GM19240 (cell line): ENCODE measurements around the gene USP8.

ENCODE experiments used
- DNase-seq: peaks from one replicate; pipeline ENCODE4 v3.0.0; 2011; ENCODE audit warnings: low spot score; ENCODE audit not compliant: insufficient read length

USP8 gene

DNA sequence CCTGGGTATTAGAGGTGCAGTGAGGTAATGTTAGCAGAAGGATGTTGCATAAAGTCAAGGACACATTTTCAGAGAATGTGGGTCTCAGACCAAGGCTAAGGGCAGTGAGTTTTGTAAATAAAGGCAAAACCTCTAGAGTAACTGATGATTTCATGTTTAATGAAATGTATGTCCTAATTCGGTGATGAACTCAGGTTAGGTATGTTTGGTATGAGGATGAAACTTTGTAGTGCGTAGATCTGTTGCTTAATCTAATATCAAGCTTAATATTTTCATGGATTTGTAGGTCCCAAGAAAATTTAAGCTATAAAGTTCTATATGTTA lies 118.6 kb downstream of the USP8 start:
- no peak for DNase-seq

DNA sequence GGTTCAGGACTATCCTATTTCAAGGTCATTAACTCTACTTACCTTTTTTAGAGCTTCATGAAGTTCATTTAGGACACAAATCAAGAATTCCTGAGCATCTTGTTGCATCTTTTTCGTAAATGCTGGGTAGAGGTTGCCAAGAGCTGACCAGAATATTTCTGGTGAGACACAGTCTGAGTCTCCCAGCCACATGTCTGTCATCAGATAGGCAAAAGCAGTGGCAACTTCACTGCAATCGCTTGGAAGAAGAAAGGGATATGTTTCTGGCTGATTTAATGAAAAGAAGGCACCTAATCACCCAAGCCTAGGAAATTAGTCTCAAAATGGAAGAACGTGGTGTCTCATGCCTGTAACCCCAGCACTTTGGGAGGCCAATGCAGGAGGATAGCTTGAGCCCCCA lies 119.4 kb downstream of the USP8 start:
- DNase-seq, result no peak

DNA sequence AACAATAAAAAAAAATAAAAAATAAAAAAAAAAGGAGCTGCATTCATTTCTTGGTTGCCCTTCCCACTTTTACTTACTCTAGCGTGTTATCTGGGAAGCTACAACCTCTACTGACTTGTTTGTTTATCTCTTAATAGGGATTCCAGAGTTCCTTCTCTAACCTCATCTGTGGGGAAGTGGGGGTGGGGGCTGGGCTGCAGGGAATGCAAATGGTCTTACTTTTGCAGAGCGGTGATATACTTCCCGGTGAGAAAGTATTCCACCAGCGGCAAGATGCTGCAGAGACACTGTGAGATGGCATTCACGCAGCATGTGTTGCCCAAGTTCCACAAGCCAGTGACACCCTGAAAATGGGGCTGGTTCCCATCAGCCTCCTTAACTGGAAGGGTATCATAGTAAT lies 120.2 kb downstream of the USP8 start:
- no peak for DNase-seq

DNA sequence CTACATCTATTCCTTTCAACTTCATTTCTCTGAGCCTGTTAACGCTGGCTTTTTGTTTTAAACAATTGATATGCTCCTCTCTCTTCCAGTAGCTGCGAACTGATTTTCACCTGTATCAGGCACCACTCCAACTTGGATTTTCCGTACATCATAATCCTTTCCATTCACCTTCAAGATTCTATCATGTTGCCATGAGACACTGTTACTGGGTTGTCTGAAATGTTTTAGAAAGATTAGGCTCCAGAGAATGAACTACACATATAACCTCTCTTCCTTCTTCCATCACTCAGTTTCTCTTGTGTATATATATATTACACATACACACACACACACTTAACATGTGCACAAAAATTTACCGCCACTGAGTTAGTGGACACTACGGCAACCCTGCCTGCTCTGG lies 122.4 kb downstream of the USP8 start, which contains the start of gene USP50:
USP50 (minus strand) TSS at position 101 of the 400 bp plus-strand sequence. CDS start 141 bp downstream, outside the sequence.
- no peak for DNase-seq

DNA sequence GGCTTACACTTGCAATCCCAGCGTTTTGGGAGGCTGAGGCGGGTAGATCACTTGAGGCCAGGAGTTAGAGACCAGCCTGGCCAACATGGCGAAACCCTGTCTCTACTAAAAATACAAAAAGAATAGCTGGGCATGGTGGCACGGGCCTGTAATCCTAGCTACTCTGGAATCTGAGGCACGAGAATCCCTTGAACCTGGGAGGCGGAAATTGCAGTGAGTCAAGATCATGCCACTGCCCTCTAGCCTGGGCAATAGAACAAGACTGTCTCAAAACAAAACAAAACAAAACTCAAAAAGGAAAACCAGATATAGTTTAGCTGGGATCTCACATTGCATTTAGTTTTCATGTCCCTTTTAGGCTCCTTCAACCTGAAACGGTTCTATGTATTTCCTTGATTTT lies 125.1 kb downstream of the USP8 start:
- no peak for DNase-seq

DNA sequence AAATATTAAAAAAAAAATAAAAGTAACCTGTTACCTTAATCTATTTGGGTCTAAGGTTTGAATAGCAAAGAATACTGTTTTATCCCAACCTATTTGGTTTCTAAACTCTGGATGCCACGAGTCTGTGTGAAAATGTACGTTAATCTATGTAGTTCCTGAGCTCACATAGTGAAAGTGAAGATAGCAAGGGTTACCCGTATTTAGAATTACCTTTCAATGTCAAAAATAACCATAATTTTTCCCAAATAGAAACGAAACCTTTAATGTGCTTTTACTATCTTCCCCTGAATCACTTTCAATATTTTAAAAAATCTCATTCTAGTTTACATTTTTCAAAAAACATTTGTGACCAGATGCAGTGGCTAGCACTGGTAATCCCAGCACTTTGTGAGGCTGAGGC lies 128.0 kb downstream of the USP8 start:
- no peak for DNase-seq

DNA sequence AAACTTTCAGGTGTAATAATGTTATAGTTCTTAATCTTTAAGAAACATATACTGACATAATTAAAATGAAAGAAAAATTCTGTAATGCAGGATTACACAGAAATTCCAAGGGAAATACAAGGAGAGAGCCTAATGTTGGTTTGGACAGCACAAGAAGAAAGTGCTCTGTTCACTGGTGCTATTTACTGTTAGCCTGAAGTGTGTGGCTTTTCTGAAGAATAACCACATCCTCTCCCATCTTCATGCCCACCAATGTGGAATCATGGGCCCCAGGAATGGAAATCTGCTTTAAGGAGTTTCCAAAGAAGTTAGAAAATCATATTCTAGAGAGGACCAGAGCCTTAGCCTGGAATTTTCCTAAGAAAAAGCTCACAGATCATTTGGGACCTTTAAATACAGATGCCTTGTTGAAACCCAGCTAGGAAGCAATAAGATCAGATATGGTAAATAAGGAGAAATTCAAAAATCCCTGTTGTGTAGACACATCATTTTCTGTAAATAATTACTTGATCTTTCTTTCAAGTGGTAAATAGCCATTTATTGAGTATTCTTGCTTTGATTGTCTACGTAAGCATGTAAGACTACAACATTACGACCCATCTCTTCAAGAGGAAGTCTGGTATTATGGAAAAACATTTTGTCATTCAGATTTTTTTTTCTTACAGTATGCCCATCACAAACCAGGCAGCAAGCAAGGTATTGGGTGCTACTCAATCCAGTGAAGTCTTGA lies 132.6 kb downstream of the USP8 start:
- DNase-seq, result no peak

DNA sequence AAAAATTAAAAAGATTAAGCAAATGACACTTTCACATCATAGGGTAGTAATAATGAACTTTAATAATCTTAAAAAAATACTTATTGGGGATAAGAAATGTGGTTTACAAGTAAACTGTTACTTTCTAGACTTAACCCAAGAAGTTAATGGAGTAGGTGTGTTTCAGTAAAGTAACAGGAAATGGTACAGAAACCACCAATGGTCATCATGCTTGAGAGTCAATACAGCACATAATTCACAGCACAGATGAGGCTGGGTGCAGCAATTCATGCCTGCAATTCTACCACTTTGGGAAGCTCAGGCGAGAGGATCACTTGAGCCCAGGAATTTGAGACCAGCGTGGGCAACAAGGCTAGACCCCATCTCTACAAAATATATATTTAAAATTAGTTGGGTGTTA lies 133.8 kb downstream of the USP8 start:
- no peak for DNase-seq

DNA sequence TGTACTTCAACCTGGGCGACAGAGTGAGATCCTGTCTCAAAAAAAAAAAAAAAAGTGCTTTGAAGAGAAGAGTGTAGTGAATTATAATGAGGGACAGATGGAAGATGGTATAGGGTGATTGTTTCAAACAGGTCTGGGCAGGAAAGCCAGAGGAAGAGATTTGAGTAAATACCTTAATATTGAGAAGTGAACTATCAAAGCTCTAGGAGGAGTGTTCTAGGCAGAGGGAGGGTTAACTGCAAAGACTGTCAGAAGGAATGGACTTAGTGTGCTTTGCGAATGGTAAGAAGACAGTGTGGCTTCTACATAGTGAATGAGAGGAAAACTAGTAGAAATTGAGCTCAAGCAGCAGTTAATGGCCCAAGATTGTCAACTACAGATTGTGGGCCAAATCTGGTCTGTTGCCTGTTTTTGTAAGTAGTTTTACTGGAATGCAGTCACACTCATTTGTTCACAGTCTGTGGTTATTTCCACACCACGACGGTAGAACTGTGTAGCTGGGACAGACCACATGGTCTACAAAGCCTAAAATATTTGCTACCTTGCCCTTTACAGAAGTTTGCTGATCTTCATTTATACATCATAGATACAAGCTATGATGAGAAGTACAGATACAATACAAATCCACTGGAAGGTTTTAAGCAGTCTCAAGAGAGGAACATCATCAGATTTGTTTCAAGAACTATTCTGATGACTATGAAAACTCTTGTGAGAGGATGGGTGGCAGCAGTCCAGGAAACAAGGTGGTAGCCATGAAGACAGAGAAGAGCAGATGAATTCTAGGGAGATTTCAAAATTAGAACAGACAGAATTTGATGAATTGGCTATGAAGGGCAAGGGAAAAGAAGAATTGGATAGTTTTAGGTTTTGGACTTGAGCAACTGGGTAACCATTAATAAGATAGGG lies 138.8 kb downstream of the USP8 start:
- DNase-seq, result no peak

DNA sequence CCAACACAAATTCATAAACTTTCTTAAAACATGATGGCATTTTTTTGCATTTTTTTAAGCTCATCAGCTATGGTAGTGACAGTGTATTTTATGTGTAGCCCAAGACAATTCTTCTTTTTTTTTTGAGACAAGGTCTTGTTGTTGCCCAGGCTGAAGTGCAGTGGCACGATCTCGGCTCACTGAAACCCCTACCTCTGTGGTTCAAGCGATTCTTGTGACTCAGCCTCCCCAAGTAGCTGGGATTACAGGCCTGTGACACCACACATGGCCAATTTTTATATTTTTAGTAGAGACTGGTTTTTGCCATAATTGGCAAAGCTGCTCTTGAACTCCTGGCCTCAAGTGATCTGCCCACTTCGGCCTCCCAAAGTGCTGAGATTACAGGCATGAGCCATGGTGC lies 139.6 kb downstream of the USP8 start:
- no peak for DNase-seq
